Measurements from ENCODE around the gene DDA1. TPM values are rescaled to one million over a fixed set of nuclear protein-coding genes. Genes with fewer than 3 reads are reported as not detected.

The DDA1 gene
- total and polyA plus RNA-seq, 2 experiments from 2014 or later = 43.1 to 60.0 TPM

DNA sequence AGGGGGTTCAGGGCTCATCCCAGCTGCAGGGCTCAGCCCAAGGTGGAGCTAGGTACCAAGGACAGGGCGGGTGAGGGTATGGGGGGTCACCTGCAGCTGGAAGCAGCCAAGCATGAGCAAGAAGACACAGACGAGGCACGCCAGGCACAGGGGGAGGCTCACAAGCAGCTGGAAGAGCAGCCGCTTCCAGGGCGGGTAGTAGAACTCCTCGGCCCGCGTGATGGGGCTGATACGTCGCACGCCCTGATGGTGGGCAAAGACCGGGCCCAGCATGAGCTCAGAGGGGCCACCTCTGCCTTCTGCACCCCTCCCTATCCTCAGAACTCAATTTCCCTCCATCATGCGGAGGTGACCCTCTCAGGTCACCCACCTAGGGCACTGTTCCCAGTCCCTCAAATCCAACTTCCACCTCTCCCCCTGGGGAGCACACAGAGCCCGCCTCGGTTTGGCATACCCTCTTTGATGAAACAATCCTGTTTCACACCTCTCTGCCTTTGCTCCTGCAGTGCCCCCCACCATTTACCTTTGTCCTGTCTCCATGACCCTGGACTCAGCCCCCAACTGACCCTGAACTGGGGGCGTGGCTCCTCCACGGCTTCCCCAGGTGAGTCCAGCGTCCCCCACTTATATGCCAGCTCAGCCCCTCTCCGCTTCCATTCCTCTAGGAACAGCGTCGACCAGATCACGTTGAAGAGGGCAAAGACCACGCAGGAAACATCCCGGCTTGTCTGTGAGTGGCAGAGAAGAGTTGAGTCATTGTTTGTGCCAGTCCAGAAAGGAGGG lies 21.1 kb downstream of the DDA1 start:
- 94% methylated on average over 24 of the region's 24 CpGs for WGBS (ENCODE audit: low lambda C conversion rate, missing lambda C conversion rate)
- Histone ChIP-seq H3K4me2 (no peak overlapping the region), H3K9me2 (replicated peaks; ENCODE audit: insufficient read depth) (no peaks in the 10 kb centered on the region)

DNA sequence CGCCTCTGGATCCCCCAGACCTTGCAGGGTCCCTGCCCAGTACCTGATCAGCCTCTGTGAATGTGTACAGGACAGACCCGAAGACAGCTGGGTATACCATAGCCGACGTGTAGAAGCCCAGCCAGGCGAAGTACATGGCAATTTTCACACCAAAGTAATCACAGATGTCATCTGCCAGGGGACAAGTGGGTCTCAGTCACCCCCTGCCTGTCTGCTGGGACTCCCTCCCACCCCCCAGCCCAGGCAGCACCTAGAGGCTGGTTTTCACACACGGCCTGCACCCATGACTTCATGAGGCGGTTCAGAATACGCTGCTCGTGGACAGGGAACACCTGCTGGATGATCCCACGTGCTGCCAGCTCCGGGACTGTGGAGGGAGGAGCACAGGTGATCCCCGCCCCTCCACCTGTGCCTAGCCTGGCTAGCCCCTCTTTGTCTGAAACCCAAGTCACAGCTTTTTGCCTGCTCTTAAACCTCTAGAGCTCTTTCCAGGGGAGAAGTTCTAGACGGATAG lies 21.7 kb downstream of the DDA1 start:
- Histone ChIP-seq H4K20me1 (ENCODE audit: insufficient read depth, poor library complexity, severe bottlenecking) (no peaks in the 10 kb centered on the region), H3K27ac (no peak overlapping the region), H3K9me2 (replicated peaks; ENCODE audit: insufficient read depth) (no peaks in the 10 kb centered on the region), H3K36me3 (replicated peaks; ENCODE audit: insufficient read depth, low read depth) (no peaks in the 10 kb centered on the region), H3K27me3 (no peaks in the 10 kb centered on the region), H2AFZ (no peak overlapping the region), H3K4me1 (ENCODE audit: insufficient read depth) (peaks cover 25% of the 10 kb centered on the region), H3K9me3 (ENCODE audit: low read depth) (no peaks in the 10 kb centered on the region), H3K79me2 (peaks cover 9% of the 10 kb centered on the region), H3K4me2 (no peak overlapping the region), H3K4me3 (no peak overlapping the region)
- 83% methylated on average over 13 of the region's 13 CpGs for WGBS (ENCODE audit: low lambda C conversion rate, missing lambda C conversion rate)
- TF ChIP-seq, protein P1, sequence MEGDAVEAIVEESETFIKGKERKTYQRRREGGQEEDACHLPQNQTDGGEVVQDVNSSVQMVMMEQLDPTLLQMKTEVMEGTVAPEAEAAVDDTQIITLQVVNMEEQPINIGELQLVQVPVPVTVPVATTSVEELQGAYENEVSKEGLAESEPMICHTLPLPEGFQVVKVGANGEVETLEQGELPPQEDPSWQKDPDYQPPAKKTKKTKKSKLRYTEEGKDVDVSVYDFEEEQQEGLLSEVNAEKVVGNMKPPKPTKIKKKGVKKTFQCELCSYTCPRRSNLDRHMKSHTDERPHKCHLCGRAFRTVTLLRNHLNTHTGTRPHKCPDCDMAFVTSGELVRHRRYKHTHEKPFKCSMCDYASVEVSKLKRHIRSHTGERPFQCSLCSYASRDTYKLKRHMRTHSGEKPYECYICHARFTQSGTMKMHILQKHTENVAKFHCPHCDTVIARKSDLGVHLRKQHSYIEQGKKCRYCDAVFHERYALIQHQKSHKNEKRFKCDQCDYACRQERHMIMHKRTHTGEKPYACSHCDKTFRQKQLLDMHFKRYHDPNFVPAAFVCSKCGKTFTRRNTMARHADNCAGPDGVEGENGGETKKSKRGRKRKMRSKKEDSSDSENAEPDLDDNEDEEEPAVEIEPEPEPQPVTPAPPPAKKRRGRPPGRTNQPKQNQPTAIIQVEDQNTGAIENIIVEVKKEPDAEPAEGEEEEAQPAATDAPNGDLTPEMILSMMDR (IDR thresholded peaks at IDR 0.05; ENCODE audit: poor library complexity) = no peak
- DNase-seq (ENCODE audit: low spot score) = no peak

More for the DNA sequence above, 21.1 kb downstream of the DDA1 start:
- peak; percentile 4 for DNase-seq (ENCODE audit: low spot score)
- H3K4me1 ChIP-seq (ENCODE audit: insufficient read depth) = peaks cover 24% of the 10 kb centered on the region
- H3K4me3 ChIP-seq = no peak overlapping the region
- no peaks in the 10 kb centered on the region for H4K20me1 ChIP-seq (ENCODE audit: insufficient read depth, poor library complexity, severe bottlenecking)
- no peaks in the 10 kb centered on the region for H3K36me3 ChIP-seq (replicated peaks; ENCODE audit: insufficient read depth, low read depth)
- no peaks in the 10 kb centered on the region for H3K27me3 ChIP-seq
- peaks cover 6% of the 10 kb centered on the region for H3K79me2 ChIP-seq
- H3K9me3 ChIP-seq (ENCODE audit: low read depth) = no peaks in the 10 kb centered on the region
- TF ChIP-seq, protein P1 (IDR thresholded peaks at IDR 0.05; ENCODE audit: poor library complexity) = no peak
- TF ChIP-seq EZH2phosphoT487 (IDR thresholded peaks at IDR 0.05; ENCODE audit: low read depth, severe bottlenecking, unreplicated experiment) = no peak
- no peak for TF ChIP-seq EZH2 (IDR thresholded peaks at IDR 0.05; ENCODE audit: borderline replicate concordance)
- H3K27ac ChIP-seq = no peak overlapping the region
- no peak overlapping the region for H2AFZ ChIP-seq

DNA sequence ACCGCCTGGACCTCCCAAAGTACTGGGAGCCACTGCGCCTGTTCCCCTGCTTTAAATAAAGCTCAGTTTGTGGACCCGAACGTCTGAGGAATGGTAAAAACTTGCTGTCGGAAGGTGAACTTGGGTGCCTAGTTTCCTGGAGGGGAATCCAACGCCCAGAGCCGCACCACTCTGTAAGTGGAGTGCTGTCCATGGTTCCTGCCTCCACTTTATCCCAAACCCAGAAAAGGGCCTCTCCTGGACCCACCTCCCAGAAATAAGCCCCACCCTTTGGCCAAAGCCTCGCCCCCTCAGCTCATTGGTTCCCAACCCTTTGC lies 23.0 kb downstream of the DDA1 start:
- 94% methylated on average over 8 of the region's 8 CpGs for WGBS (ENCODE audit: low lambda C conversion rate, missing lambda C conversion rate)
- H3K4me1 ChIP-seq (ENCODE audit: insufficient read depth) = peaks cover 25% of the 10 kb centered on the region

More for the DNA sequence above, 23.0 kb downstream of the DDA1 start:
- peaks cover 9% of the 10 kb centered on the region for H3K79me2 ChIP-seq
- H3K9me2 ChIP-seq (replicated peaks; ENCODE audit: insufficient read depth) = no peaks in the 10 kb centered on the region
- H3K9me3 ChIP-seq (ENCODE audit: low read depth) = no peaks in the 10 kb centered on the region
- H2AFZ ChIP-seq = no peak overlapping the region
- TF ChIP-seq EZH2 (IDR thresholded peaks at IDR 0.05; ENCODE audit: borderline replicate concordance) = no peak
- TF ChIP-seq, protein P1 (IDR thresholded peaks at IDR 0.05; ENCODE audit: poor library complexity) = no peak
- no peak for TF ChIP-seq EZH2phosphoT487 (IDR thresholded peaks at IDR 0.05; ENCODE audit: low read depth, severe bottlenecking, unreplicated experiment)
- no peaks in the 10 kb centered on the region for H3K27me3 ChIP-seq
- no peak overlapping the region for H3K4me3 ChIP-seq
- H3K4me2 ChIP-seq = no peak overlapping the region
- no peak for DNase-seq (ENCODE audit: low spot score)
- no peaks in the 10 kb centered on the region for H4K20me1 ChIP-seq (ENCODE audit: insufficient read depth, poor library complexity, severe bottlenecking)
- H3K36me3 ChIP-seq (replicated peaks; ENCODE audit: insufficient read depth, low read depth) = no peaks in the 10 kb centered on the region
- H3K27ac ChIP-seq = no peak overlapping the region

Measured in hepatocyte (in vitro differentiated cells).